Suprapubic skin (tissue), 4 donors: ENCODE results near the gene RAB6C.
"Not testable (repeated sequence)": the region's sequence is repeated elsewhere in the genome, so short reads cannot be mapped to it uniquely, and the experiment has no call there.

Experiments
- CTCF ChIP-seq, 2 donors: fragments of 200-600 bp in 1 of 2; fragments of 450-650 bp in 1 of 2; sonication (generic) in 1 of 2; IDR thresholded peaks; one replicate each; pipeline ENCODE4 v1.5.1; 2016 to 2019; ENCODE audit warnings: antibody characterized with exemption in 2 of 2, mild to moderate bottlenecking in 1 of 2, moderate library complexity in 1 of 2
- POLR2A ChIP-seq, 2 donors: fragments of 450-650 bp; IDR thresholded peaks; one replicate each; pipeline ENCODE4 v1.6.1; 2017; ENCODE audit warnings: antibody characterized with exemption in 2 of 2, mild to moderate bottlenecking in 2 of 2, moderate library complexity in 2 of 2
- POLR2AphosphoS5 ChIP-seq, 3 donors: sonication (generic); formaldehyde crosslinking; IDR thresholded peaks; one replicate each; pipeline ENCODE4 v1.6.1; 2017; ENCODE audit warnings: antibody characterized with exemption in 3 of 3

DNA sequence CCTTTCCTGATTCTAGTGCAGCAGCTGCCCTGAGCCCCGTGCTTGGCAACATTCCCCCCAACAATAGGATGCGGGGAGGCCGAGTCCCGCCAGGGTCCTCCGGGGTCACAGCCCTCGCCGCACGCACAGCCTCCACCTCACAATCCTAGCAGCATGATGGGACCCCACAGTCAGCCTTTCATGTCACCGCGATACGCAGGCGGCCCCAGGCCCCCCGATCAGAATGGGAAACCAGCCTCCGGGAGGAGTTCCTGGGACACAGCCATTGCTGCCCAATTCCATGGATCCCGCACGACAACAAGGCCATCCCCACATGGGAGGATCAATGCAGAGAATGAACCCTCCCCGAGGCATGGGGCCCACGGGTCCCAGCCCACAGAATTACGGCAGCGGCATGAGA lies 13.7 kb downstream of the RAB6C start:
- not testable (repeated sequence) for TF ChIP-seq CTCF, POLR2A, POLR2AphosphoS5 (IDR thresholded peaks at IDR 0.05)
